Activated naive CD8-positive, alpha-beta T cell (primary cell): ENCODE data around the gene SLC52A1.

ENCODE experiments used
- H3K27ac Mint-ChIP-seq: one replicate; pipeline ENCODE4 v1.8.0; 2021; ENCODE audit warnings: mixed read lengths
- H3K27me3 Mint-ChIP-seq: one replicate; pipeline ENCODE4 v1.8.0; 2021; ENCODE audit warnings: mixed read lengths
- H3K36me3 Mint-ChIP-seq: one replicate; pipeline ENCODE4 v1.8.0; 2021; ENCODE audit warnings: mixed read lengths
- H3K4me1 Mint-ChIP-seq: one replicate; pipeline ENCODE4 v1.8.0; 2021; ENCODE audit warnings: low read depth, mixed read lengths
- H3K4me3 Mint-ChIP-seq: one replicate; pipeline ENCODE4 v1.8.0; 2021; ENCODE audit warnings: mild to moderate bottlenecking, mixed read lengths
- H3K9me3 Mint-ChIP-seq: one replicate; pipeline ENCODE4 v1.8.0; 2021; ENCODE audit warnings: low read depth, mixed read lengths

The SLC52A1 gene

GRCh38 chr17:4986951-4987766 is 48.1 kb downstream of the SLC52A1 start, which contains the start of gene CAMTA2:
Gene CAMTA2 (minus strand): TSS chr17:4987675. CDS start chr17:4986222, 1,453 bp downstream.
- Mint-ChIP-seq H3K27ac (peak within 1 kb of the TSS; percentile 91), H3K27me3 (no peaks in the 10 kb centered on the region), H3K4me1 (peaks cover 44% of the 10 kb centered on the region), H3K36me3 (peaks cover 4% of the 10 kb centered on the region), H3K4me3 (peak within 1 kb of the TSS; percentile 92), H3K9me3 (no peaks in the 10 kb centered on the region)

GRCh38 chr17:4986403-4986802 is 48.8 kb downstream of the SLC52A1 start:
- no peaks in the 10 kb centered on the region for H3K36me3 Mint-ChIP-seq
- no peaks in the 10 kb centered on the region for H3K9me3 Mint-ChIP-seq
- H3K27me3 Mint-ChIP-seq = no peaks in the 10 kb centered on the region
- peak overlapping the region; percentile 92 for H3K4me3 Mint-ChIP-seq
- peaks cover 42% of the 10 kb centered on the region for H3K4me1 Mint-ChIP-seq
- H3K27ac Mint-ChIP-seq = peak overlapping the region; percentile 86
